Stimulated activated CD8-positive, alpha-beta memory T cell treated with anti-CD3 and anti-CD28 coated beads, Interleukin-2, amount 100 ng/mL, for 48 hours (primary cell): Measurements from ENCODE around the gene SLC36A2.
"Not testable (repeated sequence)": the region's sequence is repeated elsewhere in the genome, so short reads cannot be mapped to it uniquely, and the experiment has no call there.

ENCODE experiments used
- DNase-seq, 2 donors: peaks; one replicate each; pipeline ENCODE4 v3.0.0-alpha.2; 2020; ENCODE audit warnings: low read depth in 2 of 2

SLC36A2 gene

GRCh38 chr5:151326266-151326665 lies 21.1 kb downstream of the SLC36A2 start:
- DNase-seq: no peak

GRCh38 chr5:151320481-151320880 lies 26.9 kb downstream of the SLC36A2 start:
- DNase-seq: no peak

- no peak for DNase-seq
These were observed 28.3 kb downstream of the SLC36A2 start for GRCh38 chr5:151318850-151319732.

GRCh38 chr5:151317871-151318270 lies 29.5 kb downstream of the SLC36A2 start:
- DNase-seq: no peak

GRCh38 chr5:151315998-151316597 lies 31.3 kb downstream of the SLC36A2 start:
- peak; percentile 40 to 46 for DNase-seq

DNA sequence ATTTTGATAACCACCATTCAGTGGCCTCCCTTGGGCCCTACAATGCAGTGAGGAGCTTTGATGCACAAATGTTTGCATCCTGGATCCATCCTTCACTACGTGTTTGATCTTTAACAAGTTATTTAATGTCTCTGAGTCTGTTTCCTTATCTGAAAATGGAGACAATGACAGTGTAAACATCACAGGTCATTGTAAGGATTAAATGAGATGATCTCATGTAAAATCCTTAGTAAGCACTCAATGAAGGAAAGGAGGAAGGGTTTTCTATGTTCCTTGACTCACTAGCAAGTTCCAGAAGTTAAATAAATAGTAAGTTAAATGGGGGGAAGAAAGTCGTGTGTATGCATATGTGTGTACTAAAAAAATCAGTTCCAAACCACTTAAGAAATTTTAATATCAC lies 34.0 kb downstream of the SLC36A2 start:
- no peak for DNase-seq

- DNase-seq: no peak
These were observed 34.5 kb downstream of the SLC36A2 start for GRCh38 chr5:151312756-151313324.

GRCh38 chr5:151310932-151311331 lies 36.4 kb downstream of the SLC36A2 start:
- DNase-seq: no peak

DNA sequence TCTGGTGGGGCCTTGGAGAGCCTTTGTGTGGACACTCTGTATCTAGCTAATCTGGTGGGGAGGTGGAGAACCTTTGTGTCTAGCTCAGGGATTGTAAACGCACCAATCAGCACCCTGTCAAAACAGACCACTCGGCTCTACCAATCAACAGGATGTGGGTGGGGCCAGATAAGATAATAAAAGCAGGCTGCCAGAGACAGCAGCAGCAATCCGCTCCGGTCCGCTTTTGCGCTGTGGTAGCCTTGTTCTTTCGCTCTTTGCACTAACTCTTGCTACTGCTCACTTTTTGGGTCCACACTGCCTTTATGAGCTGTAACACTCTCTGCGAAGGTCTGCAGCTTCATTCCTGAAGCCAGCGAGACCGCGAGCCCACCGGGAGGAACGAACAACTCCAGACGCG lies 37.5 kb downstream of the SLC36A2 start:
- DNase-seq: not testable (repeated sequence)

DNA sequence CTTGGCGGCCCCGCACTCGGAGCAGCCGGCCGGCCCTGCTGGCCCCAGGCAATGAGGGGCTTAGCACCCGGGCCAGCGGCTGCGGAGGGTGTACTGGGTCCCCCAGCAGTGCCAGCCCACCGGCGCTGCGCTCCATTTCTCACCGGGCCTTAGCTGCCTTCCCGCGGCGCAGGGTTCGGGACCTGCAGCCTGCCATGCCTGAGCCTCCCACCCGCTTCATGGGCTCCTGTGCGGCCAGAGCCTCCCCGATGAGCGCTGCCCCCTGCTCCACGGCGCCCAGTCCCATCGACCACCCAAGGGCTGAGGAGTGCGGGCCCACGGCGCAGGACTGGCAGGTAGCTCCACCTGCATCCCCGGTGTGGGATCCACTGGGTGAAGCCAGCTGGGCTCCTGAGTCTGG lies 38.1 kb downstream of the SLC36A2 start:
- DNase-seq: not testable (repeated sequence)

DNA sequence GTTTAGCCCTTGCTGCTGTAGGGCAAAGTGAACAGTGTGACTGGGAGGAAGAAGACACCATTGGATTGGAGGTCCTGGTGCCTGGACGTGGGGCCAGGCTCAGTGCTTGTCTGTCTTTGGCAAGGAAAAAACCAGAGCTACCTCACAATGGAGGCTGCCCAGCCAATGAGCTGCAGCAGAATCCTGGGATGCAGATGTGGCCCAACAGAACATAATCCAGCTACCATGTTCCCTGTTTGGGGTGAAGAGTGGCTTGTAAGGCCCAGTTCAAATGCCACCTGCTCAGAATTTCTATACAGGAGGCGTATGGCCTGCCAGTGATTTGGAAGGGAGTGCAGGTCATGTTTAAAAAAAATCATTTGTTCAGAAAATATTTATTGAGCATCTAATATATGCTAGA lies 43.7 kb downstream of the SLC36A2 start, which contains the start of gene SLC36A3:
Gene SLC36A3 (minus strand): TSS at position 101 of the 400 bp plus-strand sequence. CDS start 412 bp downstream, outside the sequence.
- no peak for DNase-seq

DNA sequence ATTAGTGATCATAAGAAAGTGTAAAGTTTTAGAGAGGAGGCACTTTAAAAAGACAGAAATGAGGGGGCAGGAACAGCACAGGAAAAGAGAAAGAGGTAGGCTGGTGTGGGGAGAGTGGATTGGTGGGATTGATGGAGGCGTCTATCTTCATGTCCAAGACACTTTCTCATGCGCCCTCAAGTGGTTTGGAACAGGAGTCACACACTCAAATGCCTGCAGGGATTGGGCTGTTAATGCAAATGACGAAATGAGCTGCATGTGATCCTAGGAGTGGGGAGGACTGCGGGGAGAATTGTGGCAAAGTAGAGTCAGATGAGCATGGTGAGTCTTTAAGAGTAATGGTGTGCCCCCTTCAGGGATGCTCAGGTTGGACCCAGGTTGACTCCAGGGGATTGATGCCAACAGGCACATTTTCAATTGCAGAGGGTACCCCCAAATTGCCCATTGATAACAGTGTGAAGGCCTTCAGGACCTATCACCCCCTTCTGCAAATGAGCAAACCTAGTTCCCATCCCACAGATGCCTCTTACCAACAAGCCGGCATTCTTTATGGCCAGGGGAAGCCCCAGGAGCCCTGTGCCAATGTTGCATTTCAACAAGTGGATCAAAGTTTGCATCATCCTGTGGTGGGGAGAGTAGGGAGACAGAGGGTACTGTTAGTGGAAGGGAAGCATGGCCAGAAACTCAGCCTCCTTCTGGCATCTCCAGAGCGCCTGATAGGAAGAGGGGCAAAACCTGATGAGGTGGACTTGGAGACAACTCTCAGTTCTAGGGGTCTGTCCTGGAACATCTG lies 49.1 kb downstream of the SLC36A2 start:
- no peak for DNase-seq

GRCh38 chr5:151296974-151297373 lies 50.4 kb downstream of the SLC36A2 start:
- no peak for DNase-seq

- DNase-seq: no peak
These were observed 50.9 kb downstream of the SLC36A2 start for GRCh38 chr5:151296478-151296830.

- no peak for DNase-seq
These were observed 51.4 kb downstream of the SLC36A2 start for GRCh38 chr5:151295791-151296477.

DNA sequence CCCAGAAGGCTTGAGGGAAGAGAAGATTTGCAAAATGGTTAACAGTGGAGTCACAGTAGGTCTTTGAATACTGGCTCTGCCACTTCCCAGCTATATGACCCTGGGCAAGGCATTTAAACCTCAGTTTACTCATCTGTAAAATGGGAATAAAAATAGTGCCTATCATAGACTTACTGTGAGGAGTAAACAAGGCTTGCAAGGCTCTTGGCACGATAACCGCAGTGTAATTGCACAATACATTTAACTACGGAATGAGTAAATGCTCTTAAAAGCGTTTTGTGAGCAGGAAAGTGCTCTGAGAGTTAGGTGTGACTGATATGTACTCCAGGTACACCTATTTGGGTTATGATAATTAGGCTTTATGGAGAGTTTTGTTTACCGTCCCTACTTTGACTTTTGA lies 52.2 kb downstream of the SLC36A2 start:
- no peak for DNase-seq

DNA sequence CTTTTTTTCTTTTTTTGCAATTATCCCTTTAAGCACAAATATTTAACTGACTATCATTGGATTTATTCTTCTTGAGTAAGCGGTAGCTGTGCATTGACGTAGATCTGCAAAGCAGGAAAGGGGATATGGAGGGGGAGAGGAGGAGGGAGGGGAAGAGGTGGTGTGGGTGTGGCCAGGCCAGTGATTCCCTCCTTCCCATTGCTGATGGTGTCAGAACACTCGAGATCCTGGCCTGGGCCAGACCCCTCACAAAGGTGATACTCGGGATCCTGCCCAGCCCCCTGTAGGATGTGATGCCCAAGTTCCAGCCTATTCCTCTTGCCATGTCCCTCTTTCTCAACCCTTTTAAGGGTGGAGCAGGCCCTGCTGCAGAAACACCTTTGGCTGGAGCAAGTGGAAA lies 53.7 kb downstream of the SLC36A2 start:
- DNase-seq: no peak

DNA sequence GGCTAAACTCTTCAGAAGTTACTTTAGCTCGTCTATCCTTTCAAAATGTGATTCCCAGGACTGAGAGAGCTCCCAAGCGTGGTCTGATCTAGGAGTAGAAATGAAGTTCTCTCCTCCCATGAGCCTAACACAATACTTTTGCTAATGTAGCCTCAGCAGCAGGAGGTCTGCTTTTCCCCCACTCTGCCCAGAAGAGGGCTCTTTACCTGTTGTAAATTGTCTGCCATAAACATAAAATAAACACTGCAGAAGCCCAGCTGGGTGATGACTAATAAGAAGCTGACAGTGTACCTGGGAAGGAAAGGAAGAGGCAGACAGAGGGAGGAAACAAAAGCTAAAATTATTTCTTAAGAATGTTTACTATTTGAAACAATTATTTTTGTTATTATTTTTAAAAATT lies 59.2 kb downstream of the SLC36A2 start:
- DNase-seq: no peak

DNA sequence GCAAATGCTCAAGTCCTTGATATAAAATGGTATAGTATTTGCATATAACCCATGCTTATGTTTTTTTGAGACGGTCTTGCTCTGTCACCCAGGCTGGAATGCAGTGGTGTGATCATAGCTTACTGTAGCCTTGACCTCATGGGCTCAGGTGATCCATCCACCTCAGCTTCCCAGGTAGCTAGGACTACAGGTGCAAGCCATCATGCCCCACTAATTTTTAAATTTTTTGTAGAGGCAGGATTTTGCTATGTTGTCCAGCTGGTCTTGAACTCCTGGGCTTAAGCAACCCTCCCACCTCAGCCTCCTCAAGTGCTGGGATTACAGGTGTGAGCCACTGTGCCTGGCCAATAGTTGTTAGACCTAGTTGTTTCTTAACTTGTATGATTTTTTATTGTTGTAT lies 61.1 kb downstream of the SLC36A2 start:
- no peak for DNase-seq

DNA sequence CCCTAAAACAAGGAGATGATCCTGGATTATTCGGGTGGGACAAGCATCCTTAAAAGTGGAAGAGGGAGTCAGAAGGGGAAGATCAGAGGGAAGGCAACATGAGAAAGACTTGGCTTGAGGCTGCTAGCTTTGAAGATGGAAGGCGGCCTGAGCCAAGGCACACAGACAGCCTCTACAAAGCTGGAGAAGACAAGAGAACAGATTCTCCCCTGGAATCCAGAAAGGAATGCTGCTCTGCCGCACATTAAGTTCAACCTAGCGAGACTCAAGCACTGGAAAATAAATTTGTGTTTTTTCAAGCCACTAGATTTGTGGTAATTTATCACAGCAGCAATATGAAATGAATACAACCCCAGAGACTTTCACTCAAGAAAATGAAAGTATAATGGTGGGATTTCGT lies 61.7 kb downstream of the SLC36A2 start:
- no peak for DNase-seq

DNA sequence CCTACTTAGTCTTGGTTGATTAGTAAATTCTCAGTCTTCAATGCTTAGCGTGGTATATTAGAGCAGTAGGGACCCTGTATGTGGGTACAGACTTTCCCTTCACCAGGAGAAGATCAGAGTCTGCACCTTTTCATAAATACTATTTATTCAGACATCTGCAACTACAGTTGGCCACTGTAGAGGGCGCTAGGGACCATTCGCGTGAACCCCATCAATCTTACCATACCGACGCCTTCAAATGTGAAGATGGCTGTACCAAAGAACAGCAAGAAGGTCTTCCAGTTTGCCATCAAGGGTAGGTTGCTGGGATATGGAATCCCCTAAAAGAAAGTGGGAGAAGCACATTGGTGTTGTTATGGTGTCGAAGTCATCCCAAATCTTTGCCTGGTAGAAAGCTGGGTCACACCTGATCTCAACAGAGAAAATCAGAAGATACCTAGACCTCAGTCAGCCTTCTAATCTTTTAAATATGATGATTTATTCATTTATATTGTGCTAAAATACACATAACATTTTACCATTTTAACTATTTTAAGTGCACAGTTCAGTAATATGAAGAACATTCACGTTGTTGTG lies 62.9 kb downstream of the SLC36A2 start:
- DNase-seq: no peak
